ENCODE data around the gene NACC1.

DNA sequence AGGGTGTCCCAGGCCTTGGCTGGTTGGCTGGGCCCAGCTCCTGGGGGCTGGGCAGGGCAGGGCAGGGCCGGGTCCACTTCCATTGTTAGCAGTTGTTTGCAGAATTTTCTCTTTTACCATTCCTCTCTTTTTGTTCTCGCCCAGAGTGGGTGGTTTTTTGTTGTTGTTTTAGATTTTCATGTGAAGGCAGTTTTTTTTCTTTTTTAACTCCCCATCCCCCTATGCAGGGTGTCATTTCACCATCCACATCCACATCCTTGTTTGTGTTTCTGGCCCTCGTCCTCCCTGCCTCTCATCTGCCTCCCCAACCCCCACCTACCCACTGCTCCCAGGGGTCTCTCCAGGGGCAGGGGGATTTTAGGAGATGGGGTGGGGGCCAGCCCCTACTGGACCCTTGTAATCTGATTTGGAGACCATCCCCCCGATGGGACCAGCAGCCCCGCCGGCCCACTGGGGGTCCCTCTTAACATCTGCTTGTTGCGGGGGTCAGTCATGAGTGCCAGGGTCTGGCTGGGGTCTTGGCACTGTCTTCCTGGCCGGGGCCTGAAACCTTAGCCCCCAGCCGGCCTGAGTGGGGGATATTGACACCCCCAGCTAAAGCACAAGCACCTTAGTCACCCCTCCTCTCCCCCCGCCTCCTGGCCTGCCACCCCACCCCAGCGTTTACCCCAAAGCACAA lies 21.7 kb downstream of the NACC1 start:
- TF ChIP-seq CTCF (optimal IDR thresholded peaks at IDR 0.05 in 1 of 3, IDR thresholded peaks at IDR 0.05 in 1 of 3, conservative IDR thresholded peaks at IDR 0.05 in 1 of 3; ENCODE audit: extremely low read depth in 1 of 3, insufficient read depth in 2 of 3, low read length in 3 of 3) (no peak), EZH2 (IDR thresholded peaks at IDR 0.05; ENCODE audit: low read length) (no peak)
